Adipocyte (in vitro differentiated cells): ENCODE results near the gene SMARCD2.

Source experiments
- DNase-seq: peaks from one replicate; pipeline ENCODE4 v3.0.0-alpha.2; 2015; ENCODE audit warnings: low read depth
- H3K27me3 ChIP-seq: replicated peaks from 2 replicates; pipeline ENCODE4 v1.7.0; 2013; ENCODE audit warnings: mild to moderate bottlenecking, low read length, moderate library complexity; ENCODE audit not compliant: control insufficient read depth, insufficient read depth
- H3K36me3 ChIP-seq: 2 replicates; pipeline ENCODE4 v1.7.0; 2013; ENCODE audit warnings: low read length, mild to moderate bottlenecking, moderate library complexity; ENCODE audit not compliant: control insufficient read depth, insufficient read depth, severe bottlenecking
- H3K4me1 ChIP-seq: 2 replicates; pipeline ENCODE4 v1.7.0; 2013; ENCODE audit warnings: mild to moderate bottlenecking, low read length, moderate library complexity; ENCODE audit not compliant: control insufficient read depth, insufficient read depth
- H3K4me3 ChIP-seq: 2 replicates; pipeline ENCODE4 v1.7.0; 2013; ENCODE audit warnings: mild to moderate bottlenecking, low read length, moderate library complexity
- H3K9ac ChIP-seq: 2 replicates; pipeline ENCODE4 v1.7.0; 2013; ENCODE audit warnings: mild to moderate bottlenecking, low read length, moderate library complexity
- H3K9me3 ChIP-seq: 2 replicates; pipeline ENCODE4 v1.7.0; 2013; ENCODE audit warnings: mild to moderate bottlenecking, low read length, moderate library complexity; ENCODE audit not compliant: control insufficient read depth

The SMARCD2 gene

DNA sequence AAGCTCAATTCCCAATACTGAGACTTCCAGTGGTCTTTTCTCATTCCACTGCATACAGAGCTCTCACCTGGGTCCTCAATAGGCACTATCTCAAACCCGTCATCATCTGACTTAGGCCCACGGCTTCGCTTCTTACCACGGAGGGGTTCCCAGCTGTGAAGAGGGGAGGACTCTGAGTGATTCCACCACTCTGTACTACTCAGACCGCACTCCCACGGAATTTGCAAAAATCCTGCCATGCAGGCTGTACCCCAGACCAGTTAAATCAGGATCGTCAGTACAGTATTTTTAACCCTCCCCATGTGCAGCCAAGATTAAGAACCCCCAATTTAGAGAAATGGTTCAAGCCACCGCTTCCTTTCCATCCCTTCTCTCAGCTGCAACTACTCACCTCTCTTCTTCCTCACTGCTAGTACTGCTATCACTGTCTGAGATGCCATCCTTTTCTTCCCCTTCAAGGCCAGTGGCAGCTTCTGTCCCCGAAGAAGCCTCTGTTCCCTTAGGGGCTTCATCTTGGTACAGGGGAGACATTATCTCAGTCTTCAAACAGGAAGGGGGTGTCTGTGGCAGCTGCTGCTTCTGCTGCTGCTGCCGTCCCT is 21.4 kb downstream of the SMARCD2 start:
- peaks cover 7% of the 10 kb centered on the region for H3K4me1 ChIP-seq

GRCh38 chr17:63819585-63820537 is 22.6 kb downstream of the SMARCD2 start:
- no peak for DNase-seq
- Histone ChIP-seq H3K9me3 (no peaks in the 10 kb centered on the region), H3K27me3 (no peaks in the 10 kb centered on the region), H3K36me3 (peaks cover 98% of the 10 kb centered on the region), H3K4me3 (no peak overlapping the region), H3K4me1 (no peaks in the 10 kb centered on the region), H3K9ac (no peak overlapping the region)

More for the DNA sequence above, 21.4 kb downstream of the SMARCD2 start:
- no peaks in the 10 kb centered on the region for H3K27me3 ChIP-seq
- no peak for DNase-seq
- H3K9ac ChIP-seq = no peak overlapping the region
- no peak overlapping the region for H3K4me3 ChIP-seq
- peaks cover 96% of the 10 kb centered on the region for H3K36me3 ChIP-seq
- no peaks in the 10 kb centered on the region for H3K9me3 ChIP-seq

DNA sequence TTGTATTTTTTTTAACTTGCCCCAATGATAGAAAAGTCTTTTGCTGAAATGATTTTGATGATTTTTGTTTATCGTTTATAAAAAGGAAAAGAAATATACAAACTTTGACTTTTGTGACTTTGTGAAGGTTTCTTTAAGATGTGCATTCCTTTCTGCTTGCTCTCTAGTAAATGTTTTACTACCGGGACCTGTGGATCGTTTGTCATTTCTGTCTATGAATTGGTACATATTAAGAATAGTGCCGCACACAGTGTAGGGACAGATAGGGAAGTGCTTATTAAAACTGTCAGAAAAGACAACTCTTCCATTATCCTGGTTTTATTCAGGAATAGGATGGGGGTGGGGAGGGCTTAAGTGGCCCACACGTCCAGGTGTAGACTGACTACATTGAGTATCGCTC is 23.4 kb downstream of the SMARCD2 start:
- DNase-seq = no peak
- peaks cover 98% of the 10 kb centered on the region for H3K36me3 ChIP-seq
- H3K4me1 ChIP-seq = no peaks in the 10 kb centered on the region
- no peak overlapping the region for H3K9ac ChIP-seq
- no peak overlapping the region for H3K4me3 ChIP-seq
- no peaks in the 10 kb centered on the region for H3K27me3 ChIP-seq
- H3K9me3 ChIP-seq = no peaks in the 10 kb centered on the region

GRCh38 chr17:63817736-63818385 is 24.6 kb downstream of the SMARCD2 start:
- H3K36me3 ChIP-seq = peaks cover 99% of the 10 kb centered on the region

GRCh38 chr17:63816669-63817068 is 25.8 kb downstream of the SMARCD2 start:
- Histone ChIP-seq H3K4me1 (no peaks in the 10 kb centered on the region), H3K4me3 (no peak overlapping the region), H3K9ac (no peak overlapping the region), H3K27me3 (no peaks in the 10 kb centered on the region), H3K36me3 (peaks cover 99% of the 10 kb centered on the region), H3K9me3 (no peaks in the 10 kb centered on the region)
- DNase-seq = peak; percentile 36

More at GRCh38 chr17:63817736-63818385, 24.6 kb downstream of the SMARCD2 start:
- no peak overlapping the region for H3K9ac ChIP-seq
- no peaks in the 10 kb centered on the region for H3K27me3 ChIP-seq
- no peak overlapping the region for H3K4me3 ChIP-seq
- DNase-seq = no peak
- H3K9me3 ChIP-seq = no peaks in the 10 kb centered on the region
- H3K4me1 ChIP-seq = no peaks in the 10 kb centered on the region

- no peak overlapping the region for H3K4me3 ChIP-seq
- H3K4me1 ChIP-seq = no peaks in the 10 kb centered on the region
- no peak for DNase-seq
- no peaks in the 10 kb centered on the region for H3K9me3 ChIP-seq
- H3K36me3 ChIP-seq = peaks cover 99% of the 10 kb centered on the region
- no peak overlapping the region for H3K9ac ChIP-seq
- no peaks in the 10 kb centered on the region for H3K27me3 ChIP-seq
These were observed 26.4 kb downstream of the SMARCD2 start for GRCh38 chr17:63816123-63816522.

DNA sequence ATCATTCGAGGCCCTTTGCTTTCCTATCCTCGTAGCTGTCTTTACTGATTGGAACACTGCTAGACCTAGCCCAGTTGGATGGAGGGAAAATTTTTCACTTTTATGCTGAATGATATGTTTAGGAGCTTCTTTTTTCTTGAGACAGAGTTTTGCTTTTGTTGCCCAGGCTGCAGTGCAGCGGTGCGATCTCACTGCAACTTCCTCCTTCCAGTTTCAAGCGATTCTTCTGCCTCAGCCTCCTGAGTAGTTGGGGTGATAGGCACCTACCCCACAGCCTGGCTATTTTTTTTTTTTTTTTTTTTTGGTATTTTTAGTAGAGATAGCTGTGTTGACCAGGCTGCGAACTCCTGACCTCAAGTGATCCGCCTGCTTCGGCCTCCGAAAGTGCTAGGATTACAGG is 32.5 kb downstream of the SMARCD2 start:
- no peak for DNase-seq
- Histone ChIP-seq H3K9me3 (no peaks in the 10 kb centered on the region), H3K27me3 (no peaks in the 10 kb centered on the region), H3K4me3 (no peak overlapping the region), H3K4me1 (peaks cover 9% of the 10 kb centered on the region), H3K9ac (no peak overlapping the region), H3K36me3 (peaks cover 100% of the 10 kb centered on the region)

DNA sequence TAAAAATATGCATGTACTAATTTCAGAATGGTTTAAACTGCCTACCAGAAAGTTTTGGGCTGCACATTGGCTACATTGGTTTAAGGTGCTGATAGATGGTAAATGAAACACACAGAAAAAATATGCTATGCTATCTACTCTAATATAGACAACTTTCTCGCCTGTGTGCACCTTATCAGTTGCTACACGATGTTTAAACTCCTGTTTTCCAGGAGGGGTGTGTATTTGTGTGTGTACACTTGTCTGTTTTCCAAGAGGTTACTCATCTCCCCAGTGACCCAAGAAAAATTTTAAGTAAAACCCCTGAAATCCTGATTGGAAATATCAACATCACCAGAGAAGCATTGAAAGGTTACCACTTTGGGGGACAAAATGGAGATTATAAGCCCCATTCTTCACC is 36.9 kb downstream of the SMARCD2 start:
- DNase-seq = no peak
- no peak overlapping the region for H3K9ac ChIP-seq
- no peaks in the 10 kb centered on the region for H3K27me3 ChIP-seq
- no peaks in the 10 kb centered on the region for H3K9me3 ChIP-seq
- H3K36me3 ChIP-seq = peaks cover 98% of the 10 kb centered on the region
- H3K4me1 ChIP-seq = peaks cover 9% of the 10 kb centered on the region
- H3K4me3 ChIP-seq = no peak overlapping the region

- Histone ChIP-seq H3K4me3 (no peak overlapping the region), H3K4me1 (peaks cover 9% of the 10 kb centered on the region), H3K27me3 (no peaks in the 10 kb centered on the region), H3K36me3 (peaks cover 98% of the 10 kb centered on the region), H3K9ac (no peak overlapping the region), H3K9me3 (no peaks in the 10 kb centered on the region)
- DNase-seq = peak; percentile 35
These were observed 38.2 kb downstream of the SMARCD2 start for GRCh38 chr17:63804328-63804727.

GRCh38 chr17:63800783-63801182 is 41.7 kb downstream of the SMARCD2 start:
- H3K9ac ChIP-seq = no peak overlapping the region
- no peak for DNase-seq
- H3K4me3 ChIP-seq = no peak overlapping the region
- H3K36me3 ChIP-seq = peaks cover 98% of the 10 kb centered on the region
- H3K27me3 ChIP-seq = no peaks in the 10 kb centered on the region
- peaks cover 6% of the 10 kb centered on the region for H3K4me1 ChIP-seq
- no peaks in the 10 kb centered on the region for H3K9me3 ChIP-seq

- no peak overlapping the region for H3K4me3 ChIP-seq
- H3K9ac ChIP-seq = no peak overlapping the region
- no peaks in the 10 kb centered on the region for H3K9me3 ChIP-seq
- H3K4me1 ChIP-seq = no peaks in the 10 kb centered on the region
- H3K36me3 ChIP-seq = peaks cover 98% of the 10 kb centered on the region
- DNase-seq = peak; percentile 18
- no peaks in the 10 kb centered on the region for H3K27me3 ChIP-seq
These were observed 43.8 kb downstream of the SMARCD2 start for GRCh38 chr17:63798572-63799106.
